ENCODE measurements around the gene CPLX1. TPM values are rescaled to one million over a fixed set of nuclear protein-coding genes. Genes with fewer than 3 reads are reported as not detected.
A peak's percentile ranks its signal among the peaks of the same experiment; 100 is the strongest.

The CPLX1 gene
- total RNA-seq, 4 donors from 2014 or later = 0.35 to 0.67 TPM; not detected in 2

DNA sequence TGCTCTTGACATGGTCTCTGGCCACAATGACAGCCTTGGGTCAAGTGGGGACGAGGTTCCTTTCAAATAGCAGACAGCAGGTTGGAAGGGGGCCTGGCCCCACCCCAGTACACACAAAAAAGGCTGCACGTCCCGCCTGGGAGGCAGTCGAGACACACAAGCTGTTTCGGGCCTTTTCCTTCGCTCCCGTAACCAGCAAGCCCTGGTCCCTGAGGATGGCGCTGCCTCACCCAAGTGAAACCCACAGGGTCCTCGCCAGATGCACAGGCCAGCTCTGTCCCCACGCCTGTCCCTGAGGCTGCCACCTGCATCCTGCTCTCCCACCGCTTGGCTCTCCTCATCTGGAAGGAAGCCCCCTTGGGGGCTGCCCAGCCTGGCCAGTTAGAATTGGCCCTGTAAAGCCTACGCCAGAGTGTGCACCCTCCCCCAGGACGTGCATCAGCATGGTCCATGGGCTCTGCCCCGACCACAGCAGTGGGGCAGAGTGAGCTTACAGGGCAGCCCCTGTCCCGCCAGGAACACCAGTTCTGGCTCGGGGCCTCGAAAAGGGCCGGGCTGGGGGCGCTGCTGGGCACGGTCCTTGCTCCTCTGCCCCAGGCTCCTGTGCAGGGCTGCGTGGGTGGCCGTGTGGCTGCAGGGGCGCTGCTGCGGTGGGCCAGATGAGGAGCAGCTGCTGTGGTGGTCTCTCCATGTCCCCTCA, 2.0 kb downstream of the CPLX1 start:
- Histone ChIP-seq H3K4me1 (peaks cover 0 to 18% (median 6%) of the 10 kb centered on the region in 4 donors), H3K9me3 (no peaks in the 10 kb centered on the region), H3K27me3 (peaks cover 0 to 32% of the 10 kb centered on the region in 2 donors), H3K27ac (no peak overlapping the region), H3K4me3 (no peak overlapping the region), H3K36me3 (no peaks in the 10 kb centered on the region)
- TF ChIP-seq, protein P1, sequence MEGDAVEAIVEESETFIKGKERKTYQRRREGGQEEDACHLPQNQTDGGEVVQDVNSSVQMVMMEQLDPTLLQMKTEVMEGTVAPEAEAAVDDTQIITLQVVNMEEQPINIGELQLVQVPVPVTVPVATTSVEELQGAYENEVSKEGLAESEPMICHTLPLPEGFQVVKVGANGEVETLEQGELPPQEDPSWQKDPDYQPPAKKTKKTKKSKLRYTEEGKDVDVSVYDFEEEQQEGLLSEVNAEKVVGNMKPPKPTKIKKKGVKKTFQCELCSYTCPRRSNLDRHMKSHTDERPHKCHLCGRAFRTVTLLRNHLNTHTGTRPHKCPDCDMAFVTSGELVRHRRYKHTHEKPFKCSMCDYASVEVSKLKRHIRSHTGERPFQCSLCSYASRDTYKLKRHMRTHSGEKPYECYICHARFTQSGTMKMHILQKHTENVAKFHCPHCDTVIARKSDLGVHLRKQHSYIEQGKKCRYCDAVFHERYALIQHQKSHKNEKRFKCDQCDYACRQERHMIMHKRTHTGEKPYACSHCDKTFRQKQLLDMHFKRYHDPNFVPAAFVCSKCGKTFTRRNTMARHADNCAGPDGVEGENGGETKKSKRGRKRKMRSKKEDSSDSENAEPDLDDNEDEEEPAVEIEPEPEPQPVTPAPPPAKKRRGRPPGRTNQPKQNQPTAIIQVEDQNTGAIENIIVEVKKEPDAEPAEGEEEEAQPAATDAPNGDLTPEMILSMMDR (IDR thresholded peaks at IDR 0.05) = no peak
- peak in 1 of 3 donors; percentile 36 for DNase-seq

DNA sequence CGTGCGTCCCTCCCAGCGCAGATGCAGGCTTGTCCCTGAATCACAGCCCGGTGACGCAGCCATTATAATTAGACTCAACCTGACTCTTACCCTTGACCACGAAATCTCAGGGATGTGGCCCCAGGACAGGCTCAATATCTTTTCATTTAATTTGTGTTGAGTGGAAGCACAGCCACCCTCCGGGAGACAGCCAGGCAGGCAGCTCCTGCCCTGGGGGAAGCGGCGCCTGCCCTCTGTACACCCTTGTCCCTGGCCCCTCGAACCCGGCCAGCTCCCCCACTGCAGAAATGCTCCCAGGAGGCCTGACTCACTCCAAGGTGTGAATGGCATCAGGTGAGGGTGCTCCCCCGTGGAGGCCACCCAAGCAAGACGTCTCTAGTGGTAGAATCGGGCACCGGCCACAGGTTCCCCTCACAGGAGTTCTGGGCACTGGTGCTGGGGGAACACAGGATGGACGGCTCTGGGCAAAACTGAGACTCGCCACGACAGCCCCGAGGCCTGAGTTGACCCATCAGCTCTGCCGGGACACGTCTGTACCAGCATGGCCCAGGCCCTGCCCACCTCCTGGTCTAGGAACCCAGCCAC, 2.7 kb downstream of the CPLX1 start:
- Histone ChIP-seq H3K9me3 (no peaks in the 10 kb centered on the region), H3K4me1 (peaks cover 0 to 18% (median 6%) of the 10 kb centered on the region in 4 donors), H3K4me3 (no peak overlapping the region), H3K27ac (no peak overlapping the region), H3K36me3 (no peaks in the 10 kb centered on the region), H3K27me3 (peaks cover 0 to 32% of the 10 kb centered on the region in 2 donors)
- TF ChIP-seq, protein P1 (IDR thresholded peaks at IDR 0.05) = no peak
- no peak for TF ChIP-seq POLR2A (IDR thresholded peaks at IDR 0.05)
- peak in 1 of 3 donors; percentile 36 for DNase-seq

DNA sequence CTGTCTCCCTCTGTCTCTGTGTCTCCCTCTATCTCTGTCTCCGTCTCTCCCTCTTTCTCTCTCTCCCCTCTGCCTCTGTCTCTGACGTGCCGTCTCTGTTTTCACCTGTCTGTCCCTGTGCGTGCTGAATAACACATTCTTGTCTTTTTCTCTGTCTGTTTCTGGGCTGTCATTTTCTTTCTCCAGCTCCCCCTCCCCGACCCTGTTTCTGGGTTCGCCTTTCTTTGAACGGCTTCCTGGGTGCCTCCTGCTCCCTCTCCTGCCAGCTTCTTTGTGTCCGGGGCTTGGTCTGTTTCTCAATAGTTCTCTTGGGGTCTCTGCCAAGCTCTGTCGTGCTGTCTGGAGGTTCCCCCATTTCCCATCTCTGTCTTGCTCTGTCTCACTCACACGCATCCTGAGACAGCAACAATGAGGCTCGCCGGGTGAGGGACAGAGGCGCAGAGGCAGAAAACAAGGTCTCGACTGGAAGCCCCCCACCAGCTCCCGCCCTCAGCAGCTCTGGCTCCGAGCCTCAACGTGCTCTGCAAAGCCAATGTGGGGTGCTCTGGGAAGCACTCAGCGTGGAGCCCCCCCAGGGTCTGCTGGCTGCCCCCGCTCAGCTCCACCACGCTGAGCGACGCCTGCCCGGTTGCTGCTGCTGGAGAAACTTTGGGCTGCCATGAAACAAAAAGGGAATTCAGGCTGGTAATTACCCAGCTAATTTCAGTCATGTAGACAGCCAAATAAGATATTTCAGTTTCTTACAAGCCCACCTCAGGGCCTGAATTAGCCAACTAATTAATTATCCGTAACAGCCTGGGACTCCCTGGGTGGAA, 3.4 kb downstream of the CPLX1 start:
- no peak overlapping the region for H3K4me3 ChIP-seq
- no peaks in the 10 kb centered on the region for H3K36me3 ChIP-seq
- TF ChIP-seq, protein P1 (IDR thresholded peaks at IDR 0.05) = no peak
- no peak for TF ChIP-seq POLR2A (IDR thresholded peaks at IDR 0.05)
- peaks cover 0 to 32% of the 10 kb centered on the region in 2 donors for H3K27me3 ChIP-seq
- no peak overlapping the region for H3K27ac ChIP-seq
- H3K4me1 ChIP-seq = peaks cover 0 to 18% (median 6%) of the 10 kb centered on the region in 4 donors
- no peaks in the 10 kb centered on the region for H3K9me3 ChIP-seq
- peak in 1 of 3 donors; percentile 23 for DNase-seq

DNA sequence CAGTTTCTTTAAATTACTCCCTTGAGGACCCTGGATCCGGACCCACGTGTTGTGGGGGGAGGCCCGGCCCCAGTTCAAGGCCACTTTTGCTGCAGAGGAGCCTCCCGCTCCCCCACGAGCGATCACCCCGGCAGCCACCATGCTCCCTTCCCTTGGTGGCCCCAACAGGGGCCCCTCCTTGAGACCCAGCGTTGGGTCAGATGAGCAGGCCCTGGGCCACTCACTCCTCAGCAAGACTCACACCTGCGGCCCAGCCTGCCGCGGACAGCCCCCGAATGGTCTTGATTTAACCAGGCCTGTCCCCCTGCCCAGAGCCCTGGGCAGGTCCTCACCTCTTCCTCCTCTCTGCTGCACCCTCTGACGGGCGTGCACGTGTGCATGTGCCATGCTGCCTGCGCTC, 4.3 kb downstream of the CPLX1 start:
- DNase-seq = peak in 1 of 3 donors; percentile 25
- Histone ChIP-seq H3K4me1 (peaks cover 0 to 14% (median 4%) of the 10 kb centered on the region in 4 donors), H3K36me3 (no peaks in the 10 kb centered on the region), H3K4me3 (no peak overlapping the region), H3K9me3 (no peaks in the 10 kb centered on the region), H3K27ac (no peak overlapping the region), H3K27me3 (peaks cover 0 to 22% of the 10 kb centered on the region in 2 donors)
- TF ChIP-seq POLR2A (IDR thresholded peaks at IDR 0.05) = no peak
- TF ChIP-seq, protein P1 (IDR thresholded peaks at IDR 0.05) = no peak

DNA sequence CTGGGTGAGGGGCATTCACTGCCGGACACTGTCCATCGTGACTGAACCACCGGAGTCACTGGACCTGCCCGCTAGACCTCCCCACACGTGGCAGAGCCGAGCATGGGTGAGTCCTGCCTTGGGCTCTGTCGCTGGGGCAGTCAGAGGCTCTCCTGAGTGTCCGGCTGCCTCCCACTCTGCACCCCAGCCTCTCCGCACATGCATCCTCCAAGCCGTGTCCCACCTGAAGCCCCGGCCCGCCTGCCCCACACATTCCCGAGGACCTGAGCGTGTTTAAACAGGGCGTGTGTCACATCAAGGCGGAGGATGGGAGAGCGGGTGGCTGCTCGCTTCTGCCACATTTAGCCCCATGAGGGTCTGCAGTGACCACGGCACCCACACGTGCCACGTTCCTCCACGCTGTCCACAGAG, 4.7 kb downstream of the CPLX1 start:
- no peaks in the 10 kb centered on the region for H3K36me3 ChIP-seq
- H3K4me3 ChIP-seq = no peak overlapping the region
- no peaks in the 10 kb centered on the region for H3K9me3 ChIP-seq
- peaks cover 0 to 19% of the 10 kb centered on the region in 2 donors for H3K27me3 ChIP-seq
- peaks cover 0 to 11% (median 2%) of the 10 kb centered on the region in 4 donors for H3K4me1 ChIP-seq
- peak in 1 of 3 donors; percentile 14 for DNase-seq
- H3K27ac ChIP-seq = no peak overlapping the region
- no peak for TF ChIP-seq POLR2A (IDR thresholded peaks at IDR 0.05)
- TF ChIP-seq, protein P1 (IDR thresholded peaks at IDR 0.05) = no peak
